A549 (cell line): ENCODE results near the gene RHOT1. TPM values are rescaled to one million over a fixed set of nuclear protein-coding genes. Genes with fewer than 3 reads are reported as not detected.
A peak's percentile ranks its signal among the peaks of the same experiment; 100 is the strongest.

Source experiments
- ATAC-seq, 2 experiments: fragments of 200-7000 bp in 1 of 2; fragments of >200 bp in 1 of 2; cut with Nextera tagmentation in 1 of 2; cut with Tn5 transposase in 1 of 2; 3 replicates each; pipeline versions ENCODE4 v1.8.0 to v1.9.1; 2018 to 2020; ENCODE audit warnings: mild to moderate bottlenecking in 1 of 2, moderate library complexity in 1 of 2
- CTCF ChIA-PET: fragments of 300-600 bp; sonication (Branson Sonifier 250); formaldehyde crosslinking; extraction: SDS; loops from one replicate; lab custom pipeline; 2021; ENCODE audit warnings: antibody characterized with exemption, inconsistent platforms; lab: Yijun Ruan, JAX
- POLR2A ChIA-PET: fragments of 350-600 bp; formaldehyde crosslinking; extraction: SDS; loops from one replicate; lab custom pipeline; 2021; ENCODE audit warnings: antibody characterized with exemption, inconsistent platforms; lab: Yijun Ruan, JAX
- DNase-seq, 2 experiments: peaks; one replicate each; pipeline versions ENCODE4 v3.0.0 to v3.0.0-alpha.2; 2011 to 2016; ENCODE audit warnings: low read depth in 1 of 2, low spot score in 1 of 2
- FAIRE-seq: peaks from 2 replicates; lab custom pipeline; 2011; peaks lifted over from hg19 to GRCh38; lab: Jason Lieb, UNC
- H3K27ac ChIP-seq, 2 experiments: fragments of >200 bp; sonication (Bioruptor Twin); formaldehyde crosslinking; 3 replicates each; pipeline ENCODE4 v1.5.1; 2016 to 2017
- H3K4me1 ChIP-seq: fragments of >200 bp; sonication (Bioruptor Twin); formaldehyde crosslinking; 3 replicates; pipeline ENCODE4 v1.6.1; 2016
- H3K4me2 ChIP-seq: fragments of >200 bp; sonication (Bioruptor Twin); formaldehyde crosslinking; 3 replicates; pipeline ENCODE4 v1.6.1; 2016
- H3K4me3 ChIP-seq: fragments of >200 bp; sonication (Bioruptor Twin); formaldehyde crosslinking; 3 replicates; pipeline ENCODE4 v1.5.1; 2016
- H3K9me3 ChIP-seq: fragments of >200 bp; sonication (Bioruptor Twin); formaldehyde crosslinking; 3 replicates; pipeline ENCODE4 v1.6.1; 2016
- CBX8 ChIP-seq: fragments of 200-600 bp; sonication (generic); IDR thresholded peaks from 2 replicates; pipeline ENCODE4 v1.6.1; 2016
- EHMT2 ChIP-seq: fragments of 200-600 bp; sonication (generic); IDR thresholded peaks from 2 replicates; pipeline ENCODE4 v1.6.1; 2016; ENCODE audit warnings: antibody characterized with exemption, low read depth, mild to moderate bottlenecking, moderate library complexity
- EP300 ChIP-seq, 2 experiments: fragments of >200 bp; sonication (Bioruptor Twin); formaldehyde crosslinking; IDR thresholded peaks; 2 replicates in 1 of 2; 3 replicates in 1 of 2; pipeline ENCODE4 v1.6.1; 2016 to 2017
- FOSB ChIP-seq: fragments of 250-450 bp; sonication (Bioruptor Pico); IDR thresholded peaks from 2 replicates; pipeline ENCODE4 v1.5.0; 2020; ENCODE audit warnings: mild to moderate bottlenecking, moderate library complexity
- FOXS1 ChIP-seq: fragments of 250-450 bp; sonication (Bioruptor Pico); IDR thresholded peaks from 2 replicates; pipeline ENCODE4 v1.5.0; 2020; ENCODE audit warnings: mild to moderate bottlenecking, moderate library complexity
- GATA3 ChIP-seq: IDR thresholded peaks from 2 replicates; pipeline ENCODE4 v1.6.1; 2012; ENCODE audit warnings: borderline replicate concordance
- JUN ChIP-seq, 2 experiments: fragments of >200 bp; sonication (Bioruptor Twin); formaldehyde crosslinking; IDR thresholded peaks; 2 replicates in 1 of 2; 3 replicates in 1 of 2; pipeline ENCODE4 v1.6.1; 2016 to 2017
- KDM1A ChIP-seq: fragments of 200-600 bp; sonication (generic); IDR thresholded peaks from 2 replicates; pipeline ENCODE4 v1.6.1; 2016; ENCODE audit warnings: low read depth, mild to moderate bottlenecking
- MYC ChIP-seq: IDR thresholded peaks from 2 replicates; pipeline ENCODE4 v1.6.1; 2012; ENCODE audit warnings: mild to moderate bottlenecking, inconsistent platforms, low read length, improper control_type of control experiment, borderline replicate concordance
- NPAS2 ChIP-seq: fragments of 250-450 bp; sonication (Bioruptor Pico); IDR thresholded peaks from 2 replicates; pipeline ENCODE4 v1.8.0; 2022; ENCODE audit warnings: mild to moderate bottlenecking, moderate library complexity, borderline replicate concordance
- NR3C1 ChIP-seq: fragments of >200 bp; sonication (Bioruptor Twin); formaldehyde crosslinking; IDR thresholded peaks from 3 replicates; pipeline ENCODE4 v1.6.1; 2017
- PHF8 ChIP-seq: fragments of 200-600 bp; sonication (generic); IDR thresholded peaks from 2 replicates; pipeline ENCODE4 v1.6.1; 2016; ENCODE audit warnings: low read depth, mild to moderate bottlenecking, antibody characterized with exemption, moderate library complexity, borderline replicate concordance
- RCOR1 ChIP-seq: fragments of 150-350 bp; IDR thresholded peaks from 2 replicates; pipeline ENCODE4 v1.6.1; 2014; ENCODE audit warnings: antibody characterized with exemption, low read length, low read depth
- RFX5 ChIP-seq: fragments of 450-650 bp; IDR thresholded peaks from 2 replicates; pipeline ENCODE4 v1.7.1; 2014; ENCODE audit warnings: antibody characterized with exemption, mild to moderate bottlenecking, moderate library complexity
- RNF2 ChIP-seq: fragments of 200-600 bp; sonication (generic); IDR thresholded peaks from 2 replicates; pipeline ENCODE4 v1.6.1; 2016; ENCODE audit warnings: low read depth, mild to moderate bottlenecking, antibody characterized with exemption, moderate library complexity, borderline replicate concordance
- SMC3 ChIP-seq: fragments of >200 bp; sonication (Bioruptor Twin); formaldehyde crosslinking; IDR thresholded peaks from 3 replicates; pipeline ENCODE4 v1.6.1; 2018; ENCODE audit warnings: inconsistent platforms
- SREBF2 ChIP-seq: fragments of 450-650 bp; IDR thresholded peaks from 2 replicates; pipeline ENCODE4 v1.6.1; 2014; ENCODE audit warnings: mild to moderate bottlenecking, moderate library complexity
- TFCP2L1 ChIP-seq: fragments of 250-450 bp; sonication (Bioruptor Pico); IDR thresholded peaks from 2 replicates; pipeline ENCODE4 v1.5.0; 2021; ENCODE audit warnings: mild to moderate bottlenecking
- TP53 ChIP-seq: fragments of 250-450 bp; sonication (Bioruptor Pico); IDR thresholded peaks from 2 replicates; pipeline ENCODE4 v1.5.0; 2021; ENCODE audit warnings: mild to moderate bottlenecking, moderate library complexity
- WGBS: methylation state at CpG from one replicate; pipeline ENCODE4 v1.1.6; 2017; ENCODE audit errors: missing lambda C conversion rate; 5-methylcytosine and 5-hydroxymethylcytosine counted together
- polyA plus RNA-seq, 4 experiments: library from polyadenylated mRNA; depleted of rRNA in 3 of 4; stranded (reverse); fragments of >200 nt; fragmentation: RNase III in 1 of 4; extraction: RNeasy Plus Mini Kit Qiagen cat#74134 plus additional on column Dnase treatment in 1 of 4; gene quantifications; 2 replicates in 3 of 4; 3 replicates in 1 of 4; pipeline ENCODE4 v1.2.3, GENCODE V29; 2011 to 2017
- TF ChIP-seq, protein P1 (sequence below): fragments of 250-450 bp; sonication (Bioruptor Pico); IDR thresholded peaks from 2 replicates; pipeline ENCODE4 v1.5.0; 2021; ENCODE audit warnings: mild to moderate bottlenecking, moderate library complexity, borderline replicate concordance
- TF ChIP-seq, protein P2 (sequence below): IDR thresholded peaks from 2 replicates; pipeline ENCODE4 v1.6.1; 2012; ENCODE audit warnings: low read depth, borderline replicate concordance
- TF ChIP-seq, protein P3 (sequence below): IDR thresholded peaks from 2 replicates; pipeline ENCODE4 v1.6.1; 2012
- TF ChIP-seq, protein P4 (sequence below): IDR thresholded peaks from 2 replicates; pipeline ENCODE4 v1.6.1; 2012
- TF ChIP-seq, protein P5 (sequence below): fragments of 150-350 bp; IDR thresholded peaks from 2 replicates; pipeline ENCODE4 v1.6.1; 2014; ENCODE audit warnings: low read depth, mild to moderate bottlenecking, low read length
- TF ChIP-seq, protein P6 (sequence below): fragments of 250-450 bp; sonication (Bioruptor Pico); IDR thresholded peaks from 2 replicates; pipeline ENCODE4 v1.5.0; 2020; ENCODE audit warnings: low read depth, mild to moderate bottlenecking, moderate library complexity
- TF ChIP-seq, protein P7 (sequence below): fragments of 450-650 bp; IDR thresholded peaks from 2 replicates; pipeline ENCODE4 v1.6.1; 2014; ENCODE audit warnings: antibody characterized with exemption

RHOT1 gene
- polyA plus RNA-seq, 2 of the 4 experiments (the other 2 are of a cell fraction), result 26.6 to 109 TPM

DNA sequence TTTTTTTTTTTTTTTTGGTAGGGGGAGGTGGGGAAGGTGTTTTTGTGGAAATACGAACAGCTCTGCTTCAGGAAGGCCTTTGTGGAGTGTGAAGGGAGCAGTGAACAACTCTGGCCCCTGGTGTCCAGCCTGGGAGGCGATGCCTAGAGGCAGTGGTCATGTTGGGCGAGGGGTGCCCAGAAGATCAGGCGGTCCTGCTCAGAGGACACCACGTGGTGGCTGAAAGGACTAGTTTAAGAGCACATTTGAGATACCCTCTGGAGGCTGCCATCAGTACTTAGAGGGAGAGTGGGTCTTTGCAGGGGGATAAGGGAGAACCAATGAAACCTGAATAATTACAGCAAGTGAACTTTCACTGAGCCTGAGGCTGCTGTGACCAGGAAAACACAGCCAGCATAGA, 40.1 kb upstream of the RHOT1 start:
- FAIRE-seq (no peak), ATAC-seq (peak in 1 of 2 experiments; percentile 14; a peak in 1 of 6 replicates), DNase-seq (no peak)
- POLR2A ChIA-PET, result interaction anchor here (0.7 kb wide), 1 partner anchor 45 kb away, joined by 16 read pairs; no protein-coding TSS in a partner anchor
- H3K4me2 ChIP-seq, result no peak overlapping the region
- CTCF ChIA-PET, result interaction anchor here (0.7 to 1.2 kb wide), 3 partner anchors 9 to 37 kb away, joined by 3 to 4 read pairs (median 3); no protein-coding TSS in a partner anchor
- H3K4me3 ChIP-seq, result no peak overlapping the region
- no peaks in the 10 kb centered on the region for H3K9me3 ChIP-seq
- H3K4me1 ChIP-seq, result peaks cover 19% of the 10 kb centered on the region; the same call in 2 of the 3 replicates
- no peak for TF ChIP-seq PHF8
- TF ChIP-seq RCOR1, result no peak
- TF ChIP-seq, protein P1, sequence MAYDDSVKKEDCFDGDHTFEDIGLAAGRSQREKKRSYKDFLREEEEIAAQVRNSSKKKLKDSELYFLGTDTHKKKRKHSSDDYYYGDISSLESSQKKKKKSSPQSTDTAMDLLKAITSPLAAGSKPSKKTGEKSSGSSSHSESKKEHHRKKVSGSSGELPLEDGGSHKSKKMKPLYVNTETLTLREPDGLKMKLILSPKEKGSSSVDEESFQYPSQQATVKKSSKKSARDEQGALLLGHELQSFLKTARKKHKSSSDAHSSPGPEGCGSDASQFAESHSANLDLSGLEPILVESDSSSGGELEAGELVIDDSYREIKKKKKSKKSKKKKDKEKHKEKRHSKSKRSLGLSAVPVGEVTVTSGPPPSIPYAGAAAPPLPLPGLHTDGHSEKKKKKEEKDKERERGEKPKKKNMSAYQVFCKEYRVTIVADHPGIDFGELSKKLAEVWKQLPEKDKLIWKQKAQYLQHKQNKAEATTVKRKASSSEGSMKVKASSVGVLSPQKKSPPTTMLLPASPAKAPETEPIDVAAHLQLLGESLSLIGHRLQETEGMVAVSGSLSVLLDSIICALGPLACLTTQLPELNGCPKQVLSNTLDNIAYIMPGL (CRISPR knock-in tag), result no peak
- no peak for TF ChIP-seq CBX8
- no peak for TF ChIP-seq FOXS1 (CRISPR knock-in tag)
- TF ChIP-seq, protein P2, sequence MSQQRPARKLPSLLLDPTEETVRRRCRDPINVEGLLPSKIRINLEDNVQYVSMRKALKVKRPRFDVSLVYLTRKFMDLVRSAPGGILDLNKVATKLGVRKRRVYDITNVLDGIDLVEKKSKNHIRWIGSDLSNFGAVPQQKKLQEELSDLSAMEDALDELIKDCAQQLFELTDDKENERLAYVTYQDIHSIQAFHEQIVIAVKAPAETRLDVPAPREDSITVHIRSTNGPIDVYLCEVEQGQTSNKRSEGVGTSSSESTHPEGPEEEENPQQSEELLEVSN, result no peak
- no peak for TF ChIP-seq RFX5
- TF ChIP-seq MYC, result no peak
- no peak for TF ChIP-seq TP53 (CRISPR knock-in tag)
- TF ChIP-seq EP300 (IDR thresholded peaks at IDR 0.05), result no peak
- TF ChIP-seq, protein P3, sequence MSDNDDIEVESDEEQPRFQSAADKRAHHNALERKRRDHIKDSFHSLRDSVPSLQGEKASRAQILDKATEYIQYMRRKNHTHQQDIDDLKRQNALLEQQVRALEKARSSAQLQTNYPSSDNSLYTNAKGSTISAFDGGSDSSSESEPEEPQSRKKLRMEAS, result no peak
- TF ChIP-seq, protein P4, sequence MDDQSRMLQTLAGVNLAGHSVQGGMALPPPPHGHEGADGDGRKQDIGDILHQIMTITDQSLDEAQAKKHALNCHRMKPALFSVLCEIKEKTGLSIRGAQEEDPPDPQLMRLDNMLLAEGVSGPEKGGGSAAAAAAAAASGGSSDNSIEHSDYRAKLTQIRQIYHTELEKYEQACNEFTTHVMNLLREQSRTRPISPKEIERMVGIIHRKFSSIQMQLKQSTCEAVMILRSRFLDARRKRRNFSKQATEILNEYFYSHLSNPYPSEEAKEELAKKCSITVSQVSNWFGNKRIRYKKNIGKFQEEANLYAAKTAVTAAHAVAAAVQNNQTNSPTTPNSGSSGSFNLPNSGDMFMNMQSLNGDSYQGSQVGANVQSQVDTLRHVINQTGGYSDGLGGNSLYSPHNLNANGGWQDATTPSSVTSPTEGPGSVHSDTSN, result no peak
- no peak for TF ChIP-seq SREBF2
- TF ChIP-seq NR3C1, result no peak
- WGBS, result 80% methylated on average over 5 of the region's 5 CpGs
- no peak overlapping the region for H3K27ac ChIP-seq

DNA sequence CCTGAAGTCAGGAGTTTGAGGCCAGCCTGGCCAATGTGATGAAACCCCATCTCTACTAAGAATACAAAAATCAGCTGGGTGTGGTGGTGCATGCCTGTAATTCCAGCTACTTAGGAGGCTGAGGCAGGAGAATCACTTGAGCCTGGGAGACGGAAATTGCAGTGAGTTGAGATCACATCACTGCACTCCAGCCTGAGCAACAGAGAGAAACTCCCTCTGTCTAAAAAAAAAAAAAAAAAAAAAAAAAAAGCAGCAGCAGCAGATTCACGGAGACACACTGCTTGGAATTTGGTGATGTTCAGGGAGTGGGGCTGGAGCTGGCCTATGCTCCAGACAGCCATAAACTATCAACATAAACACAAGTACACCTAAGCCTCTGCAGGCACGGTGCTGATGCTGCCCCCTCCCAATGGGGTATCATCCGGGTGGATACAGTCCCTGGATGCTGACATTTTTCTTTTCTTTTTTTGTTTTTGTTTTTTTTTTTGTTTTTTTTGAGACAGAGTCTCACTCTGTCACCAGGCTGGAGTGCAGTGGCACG, 39.6 kb upstream of the RHOT1 start:
- Histone ChIP-seq H3K4me1 (peaks cover 19% of the 10 kb centered on the region; the same call in 2 of the 3 replicates), H3K4me3 (no peak overlapping the region), H3K27ac (no peak overlapping the region), H3K4me2 (no peak overlapping the region), H3K9me3 (no peaks in the 10 kb centered on the region)
- no peak for TF ChIP-seq GATA3
- no peak for TF ChIP-seq MYC
- TF ChIP-seq, protein P5, sequence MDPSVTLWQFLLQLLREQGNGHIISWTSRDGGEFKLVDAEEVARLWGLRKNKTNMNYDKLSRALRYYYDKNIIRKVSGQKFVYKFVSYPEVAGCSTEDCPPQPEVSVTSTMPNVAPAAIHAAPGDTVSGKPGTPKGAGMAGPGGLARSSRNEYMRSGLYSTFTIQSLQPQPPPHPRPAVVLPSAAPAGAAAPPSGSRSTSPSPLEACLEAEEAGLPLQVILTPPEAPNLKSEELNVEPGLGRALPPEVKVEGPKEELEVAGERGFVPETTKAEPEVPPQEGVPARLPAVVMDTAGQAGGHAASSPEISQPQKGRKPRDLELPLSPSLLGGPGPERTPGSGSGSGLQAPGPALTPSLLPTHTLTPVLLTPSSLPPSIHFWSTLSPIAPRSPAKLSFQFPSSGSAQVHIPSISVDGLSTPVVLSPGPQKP, result no peak
- no peak for TF ChIP-seq EHMT2
- TF ChIP-seq CBX8, result no peak
- no peak for TF ChIP-seq FOSB (CRISPR knock-in tag)
- TF ChIP-seq FOXS1 (CRISPR knock-in tag), result no peak
- no peak for TF ChIP-seq SREBF2
- TF ChIP-seq, protein P6, sequence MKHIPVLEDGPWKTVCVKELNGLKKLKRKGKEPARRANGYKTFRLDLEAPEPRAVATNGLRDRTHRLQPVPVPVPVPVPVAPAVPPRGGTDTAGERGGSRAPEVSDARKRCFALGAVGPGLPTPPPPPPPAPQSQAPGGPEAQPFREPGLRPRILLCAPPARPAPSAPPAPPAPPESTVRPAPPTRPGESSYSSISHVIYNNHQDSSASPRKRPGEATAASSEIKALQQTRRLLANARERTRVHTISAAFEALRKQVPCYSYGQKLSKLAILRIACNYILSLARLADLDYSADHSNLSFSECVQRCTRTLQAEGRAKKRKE (CRISPR knock-in tag), result no peak
- TF ChIP-seq, protein P2, result no peak
- TF ChIP-seq TFCP2L1 (CRISPR knock-in tag), result no peak
- TF ChIP-seq JUN (IDR thresholded peaks at IDR 0.05), result no peak
- no peak for TF ChIP-seq RFX5
- TF ChIP-seq, protein P7, sequence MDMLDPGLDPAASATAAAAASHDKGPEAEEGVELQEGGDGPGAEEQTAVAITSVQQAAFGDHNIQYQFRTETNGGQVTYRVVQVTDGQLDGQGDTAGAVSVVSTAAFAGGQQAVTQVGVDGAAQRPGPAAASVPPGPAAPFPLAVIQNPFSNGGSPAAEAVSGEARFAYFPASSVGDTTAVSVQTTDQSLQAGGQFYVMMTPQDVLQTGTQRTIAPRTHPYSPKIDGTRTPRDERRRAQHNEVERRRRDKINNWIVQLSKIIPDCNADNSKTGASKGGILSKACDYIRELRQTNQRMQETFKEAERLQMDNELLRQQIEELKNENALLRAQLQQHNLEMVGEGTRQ, result no peak
- TF ChIP-seq NPAS2 (CRISPR knock-in tag), result no peak
- no peak for TF ChIP-seq KDM1A
- TF ChIP-seq RNF2, result no peak
- TF ChIP-seq SMC3, result no peak
- ATAC-seq, result peak in 1 of 2 experiments; percentile 22; a peak in 1 of 6 replicates
- no peak for FAIRE-seq
- ChIA-PET CTCF (interaction anchor here (0.8 to 1.2 kb wide), 2 partner anchors 9 to 37 kb away, joined by 3 to 4 read pairs; no protein-coding TSS in a partner anchor), POLR2A (interaction anchor here (0.7 kb wide), 2 partner anchors 44 to 69 kb away, joined by 4 to 16 read pairs; no protein-coding TSS in a partner anchor)
- WGBS, result 78% methylated on average over 5 of the region's 5 CpGs
- no peak for DNase-seq
